ENCODE measurements around the gene CAPN15.

CAPN15 gene

GRCh38 chr16:590815-591200 lies 63.3 kb downstream of the CAPN15 start:
- Histone ChIP-seq H3K79me2 (ENCODE audit: insufficient read depth, low read length) (peaks cover 60% of the 10 kb centered on the region; the same call in 1 of the 2 replicates), H3K9me2 (replicated peaks; ENCODE audit: low read depth, low read length) (no peaks in the 10 kb centered on the region), H3K36me3 (ENCODE audit: insufficient read depth, low read length) (no peaks in the 10 kb centered on the region)

GRCh38 chr16:591231-591630 lies 63.7 kb downstream of the CAPN15 start:
- Histone ChIP-seq H3K9me3 (ENCODE audit: insufficient read depth, low read depth, low read length) (no peaks in the 10 kb centered on the region), H3K79me2 (ENCODE audit: insufficient read depth, low read length) (peaks cover 64% of the 10 kb centered on the region; the same call in 1 of the 2 replicates), H3K9ac (ENCODE audit: low read depth, low read length, poor library complexity, severe bottlenecking) (peak overlapping the region; percentile 82), H3K4me2 (ENCODE audit: low read depth, low read length, poor library complexity, severe bottlenecking) (peak overlapping the region; percentile 85), H3K27me3 (ENCODE audit: insufficient read depth, low read length, poor library complexity, severe bottlenecking) (no peaks in the 10 kb centered on the region), H3K36me3 (ENCODE audit: insufficient read depth, low read length) (no peaks in the 10 kb centered on the region), H3K4me3 (ENCODE audit: low read length, poor library complexity, severe bottlenecking) (peak overlapping the region; percentile 78), H3K4me1 (ENCODE audit: insufficient read depth, low read length, poor library complexity, severe bottlenecking) (peaks cover 25% of the 10 kb centered on the region), H3F3A (ENCODE audit: low read depth) (no peaks in the 10 kb centered on the region), H3K9me2 (replicated peaks; ENCODE audit: low read depth, low read length) (no peaks in the 10 kb centered on the region), H4K20me1 (ENCODE audit: insufficient read depth, low read length, poor library complexity, severe bottlenecking) (peaks cover 6% of the 10 kb centered on the region), H2AFZ (ENCODE audit: low read length) (no peak overlapping the region)
- TF ChIP-seq, protein P1, sequence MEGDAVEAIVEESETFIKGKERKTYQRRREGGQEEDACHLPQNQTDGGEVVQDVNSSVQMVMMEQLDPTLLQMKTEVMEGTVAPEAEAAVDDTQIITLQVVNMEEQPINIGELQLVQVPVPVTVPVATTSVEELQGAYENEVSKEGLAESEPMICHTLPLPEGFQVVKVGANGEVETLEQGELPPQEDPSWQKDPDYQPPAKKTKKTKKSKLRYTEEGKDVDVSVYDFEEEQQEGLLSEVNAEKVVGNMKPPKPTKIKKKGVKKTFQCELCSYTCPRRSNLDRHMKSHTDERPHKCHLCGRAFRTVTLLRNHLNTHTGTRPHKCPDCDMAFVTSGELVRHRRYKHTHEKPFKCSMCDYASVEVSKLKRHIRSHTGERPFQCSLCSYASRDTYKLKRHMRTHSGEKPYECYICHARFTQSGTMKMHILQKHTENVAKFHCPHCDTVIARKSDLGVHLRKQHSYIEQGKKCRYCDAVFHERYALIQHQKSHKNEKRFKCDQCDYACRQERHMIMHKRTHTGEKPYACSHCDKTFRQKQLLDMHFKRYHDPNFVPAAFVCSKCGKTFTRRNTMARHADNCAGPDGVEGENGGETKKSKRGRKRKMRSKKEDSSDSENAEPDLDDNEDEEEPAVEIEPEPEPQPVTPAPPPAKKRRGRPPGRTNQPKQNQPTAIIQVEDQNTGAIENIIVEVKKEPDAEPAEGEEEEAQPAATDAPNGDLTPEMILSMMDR (conservative IDR thresholded peaks at IDR 0.05; ENCODE audit: low read length), result no peak
- TF ChIP-seq EZH2phosphoT487 (IDR thresholded peaks at IDR 0.05; ENCODE audit: borderline replicate concordance), result no peak

More at GRCh38 chr16:590815-591200, 63.3 kb downstream of the CAPN15 start:
- H3K4me2 ChIP-seq (ENCODE audit: low read depth, low read length, poor library complexity, severe bottlenecking), result peak overlapping the region; percentile 85
- peak overlapping the region; percentile 78 for H3K4me3 ChIP-seq (ENCODE audit: low read length, poor library complexity, severe bottlenecking)
- TF ChIP-seq, protein P1 (conservative IDR thresholded peaks at IDR 0.05; ENCODE audit: low read length), result no peak
- TF ChIP-seq EZH2phosphoT487 (IDR thresholded peaks at IDR 0.05; ENCODE audit: borderline replicate concordance), result no peak
- no peaks in the 10 kb centered on the region for H3F3A ChIP-seq (ENCODE audit: low read depth)
- no peak overlapping the region for H2AFZ ChIP-seq (ENCODE audit: low read length)
- H4K20me1 ChIP-seq (ENCODE audit: insufficient read depth, low read length, poor library complexity, severe bottlenecking), result peaks cover 6% of the 10 kb centered on the region
- H3K9ac ChIP-seq (ENCODE audit: low read depth, low read length, poor library complexity, severe bottlenecking), result peak overlapping the region; percentile 82
- peaks cover 25% of the 10 kb centered on the region for H3K4me1 ChIP-seq (ENCODE audit: insufficient read depth, low read length, poor library complexity, severe bottlenecking)
- H3K9me3 ChIP-seq (ENCODE audit: insufficient read depth, low read depth, low read length), result no peaks in the 10 kb centered on the region
- no peaks in the 10 kb centered on the region for H3K27me3 ChIP-seq (ENCODE audit: insufficient read depth, low read length, poor library complexity, severe bottlenecking)

DNA sequence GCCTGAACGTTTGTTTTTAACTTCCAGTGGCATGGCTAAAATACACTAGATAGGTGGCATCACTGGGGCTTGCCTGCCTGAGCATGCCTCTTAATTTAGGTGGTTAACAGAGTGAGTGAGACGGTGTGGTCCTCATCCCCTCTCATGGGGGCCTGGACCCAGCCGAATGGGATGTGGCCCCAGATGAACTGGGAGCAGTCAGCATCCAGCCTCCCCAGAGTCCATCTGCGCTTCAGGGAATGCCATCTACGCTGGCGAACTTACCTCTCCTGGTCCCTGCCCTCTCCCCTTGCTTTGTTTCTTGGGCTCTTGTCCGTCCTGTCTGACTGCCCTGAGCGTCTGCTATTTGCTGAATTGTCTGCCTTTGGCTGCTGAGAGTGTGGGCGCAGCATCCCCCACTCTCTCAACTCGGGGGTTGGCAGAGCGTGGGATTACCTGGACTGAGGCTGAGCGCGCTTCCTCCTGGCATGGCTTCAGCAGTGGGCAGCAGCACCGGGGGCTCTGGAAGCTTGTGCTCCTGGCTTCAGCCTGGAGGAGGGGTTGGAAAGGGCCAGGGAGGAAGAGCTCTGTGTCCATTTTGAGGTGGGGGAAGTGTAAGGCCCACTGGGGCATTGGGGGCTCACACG lies 64.5 kb downstream of the CAPN15 start:
- H3K36me3 ChIP-seq (ENCODE audit: insufficient read depth, low read length), result no peaks in the 10 kb centered on the region
- no peak overlapping the region for H2AFZ ChIP-seq (ENCODE audit: low read length)
- TF ChIP-seq, protein P1 (conservative IDR thresholded peaks at IDR 0.05; ENCODE audit: low read length), result no peak
- TF ChIP-seq EZH2phosphoT487 (IDR thresholded peaks at IDR 0.05; ENCODE audit: borderline replicate concordance), result no peak
- no peaks in the 10 kb centered on the region for H3K9me2 ChIP-seq (replicated peaks; ENCODE audit: low read depth, low read length)
- H4K20me1 ChIP-seq (ENCODE audit: insufficient read depth, low read length, poor library complexity, severe bottlenecking), result peaks cover 6% of the 10 kb centered on the region
- H3K4me1 ChIP-seq (ENCODE audit: insufficient read depth, low read length, poor library complexity, severe bottlenecking), result peaks cover 25% of the 10 kb centered on the region
- H3F3A ChIP-seq (ENCODE audit: low read depth), result no peaks in the 10 kb centered on the region
- peak overlapping the region; percentile 60 for H3K4me3 ChIP-seq (ENCODE audit: low read length, poor library complexity, severe bottlenecking)
- peak overlapping the region; percentile 62 for H3K9ac ChIP-seq (ENCODE audit: low read depth, low read length, poor library complexity, severe bottlenecking)
- H3K79me2 ChIP-seq (ENCODE audit: insufficient read depth, low read length), result peaks cover 64% of the 10 kb centered on the region; the same call in 1 of the 2 replicates
- H3K9me3 ChIP-seq (ENCODE audit: insufficient read depth, low read depth, low read length), result no peaks in the 10 kb centered on the region
- no peaks in the 10 kb centered on the region for H3K27me3 ChIP-seq (ENCODE audit: insufficient read depth, low read length, poor library complexity, severe bottlenecking)
- peak overlapping the region; percentile 85 for H3K4me2 ChIP-seq (ENCODE audit: low read depth, low read length, poor library complexity, severe bottlenecking)

Measured in Loucy (cell line).